Measurements from ENCODE around the gene FGFR3. TPM values are rescaled to one million over a fixed set of nuclear protein-coding genes. Genes with fewer than 3 reads are reported as not detected.

The FGFR3 gene
- total RNA-seq, 4 donors from 2014 or later = 438 to 805 (median 489) TPM

DNA sequence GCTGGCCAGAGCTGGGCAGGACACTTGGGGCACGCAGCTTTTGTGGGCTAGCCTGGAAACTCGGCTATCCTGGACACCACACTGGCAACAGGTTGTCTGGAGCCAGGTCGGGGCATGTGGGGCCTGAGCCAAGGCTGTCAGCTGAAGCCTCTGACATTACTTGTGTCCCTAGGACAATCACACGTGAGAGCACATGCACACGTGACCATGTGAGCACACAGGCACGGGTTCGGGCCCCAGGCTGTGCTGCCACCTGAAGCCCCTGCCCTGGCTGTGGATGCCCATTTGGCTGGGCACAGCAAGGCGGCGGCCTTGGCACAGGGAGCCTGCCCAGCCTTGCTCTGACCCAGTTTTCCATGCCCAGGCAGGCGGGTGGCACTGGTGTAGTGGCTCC lies 8.7 kb upstream of the FGFR3 start:
- no peak overlapping the region for H3K4me3 ChIP-seq (ENCODE audit: low read depth, poor library complexity, severe bottlenecking)
- DNase-seq (ENCODE audit: low spot score in 2 of 2) = no peak
- intact Hi-C loops (cut with DNase I; ENCODE audit: low total_unique reads) = no loop called here
- WGBS, 2 donors = 38 to 53% methylated on average over 4 to 9 of the region's 10 CpGs
- TF ChIP-seq POLR2A (IDR thresholded peaks at IDR 0.05) = no peak
- TF ChIP-seq CTCF (IDR thresholded peaks at IDR 0.05) = no peak

DNA sequence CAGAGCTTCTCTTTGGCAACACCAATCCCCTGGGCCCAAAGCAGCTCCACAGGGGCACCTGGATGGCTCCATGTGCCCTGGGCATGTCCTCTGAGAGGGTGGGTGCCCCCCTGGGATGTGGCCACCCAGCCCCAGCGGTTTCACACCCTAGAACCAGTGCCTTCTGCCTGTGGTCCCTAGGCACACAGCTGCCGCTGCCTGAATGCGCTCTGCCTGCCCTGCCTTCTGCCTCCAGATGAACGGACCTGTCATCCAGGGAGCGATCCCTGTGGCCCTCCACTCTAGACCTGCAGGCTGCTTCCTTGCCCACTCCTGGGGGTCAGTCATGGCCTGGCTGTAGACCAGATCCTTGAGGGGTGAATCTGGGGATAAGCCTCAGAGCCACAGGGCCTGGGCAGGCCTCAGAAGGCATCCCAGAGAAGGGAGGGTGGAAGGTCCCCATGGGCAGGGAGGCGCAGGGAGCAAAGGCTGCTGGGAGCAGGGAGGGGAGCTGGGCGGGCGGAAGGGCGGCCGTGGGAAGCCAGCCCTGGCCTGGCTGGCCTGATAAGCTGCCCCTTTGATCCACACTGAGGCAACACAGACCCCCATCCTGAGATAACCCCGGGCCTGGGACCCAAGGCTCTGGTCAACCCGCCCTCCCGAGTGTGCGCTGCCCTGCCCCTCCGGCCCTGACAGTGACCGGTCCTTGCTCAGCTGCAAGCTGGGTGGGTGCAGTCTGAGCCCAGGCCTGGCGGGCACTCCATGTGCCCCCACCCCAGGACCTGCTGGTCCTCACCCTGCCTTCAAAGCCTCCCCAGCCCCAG lies 8.1 kb upstream of the FGFR3 start:
- H3K4me3 ChIP-seq (ENCODE audit: low read depth, poor library complexity, severe bottlenecking) = no peak overlapping the region
- intact Hi-C loops (cut with DNase I; ENCODE audit: low total_unique reads) = no loop called here
- TF ChIP-seq CTCF (IDR thresholded peaks at IDR 0.05) (no peak), POLR2A (IDR thresholded peaks at IDR 0.05) (no peak)
- no peak for DNase-seq (ENCODE audit: low spot score in 2 of 2)
- WGBS, 2 donors = 59 to 65% methylated on average over 17 of the region's 17 CpGs

GRCh38 chr4:1785592-1785991 lies 7.5 kb upstream of the FGFR3 start:
- DNase-seq (ENCODE audit: low spot score in 2 of 2) = no peak
- 62 to 84% methylated on average over 9 of the region's 11 CpGs for WGBS, 2 donors
- no peak overlapping the region for H3K4me3 ChIP-seq (ENCODE audit: low read depth, poor library complexity, severe bottlenecking)
- no peak for TF ChIP-seq CTCF (IDR thresholded peaks at IDR 0.05)
- no peak for TF ChIP-seq POLR2A (IDR thresholded peaks at IDR 0.05)
- intact Hi-C loops (cut with DNase I; ENCODE audit: low total_unique reads) = no loop called here

DNA sequence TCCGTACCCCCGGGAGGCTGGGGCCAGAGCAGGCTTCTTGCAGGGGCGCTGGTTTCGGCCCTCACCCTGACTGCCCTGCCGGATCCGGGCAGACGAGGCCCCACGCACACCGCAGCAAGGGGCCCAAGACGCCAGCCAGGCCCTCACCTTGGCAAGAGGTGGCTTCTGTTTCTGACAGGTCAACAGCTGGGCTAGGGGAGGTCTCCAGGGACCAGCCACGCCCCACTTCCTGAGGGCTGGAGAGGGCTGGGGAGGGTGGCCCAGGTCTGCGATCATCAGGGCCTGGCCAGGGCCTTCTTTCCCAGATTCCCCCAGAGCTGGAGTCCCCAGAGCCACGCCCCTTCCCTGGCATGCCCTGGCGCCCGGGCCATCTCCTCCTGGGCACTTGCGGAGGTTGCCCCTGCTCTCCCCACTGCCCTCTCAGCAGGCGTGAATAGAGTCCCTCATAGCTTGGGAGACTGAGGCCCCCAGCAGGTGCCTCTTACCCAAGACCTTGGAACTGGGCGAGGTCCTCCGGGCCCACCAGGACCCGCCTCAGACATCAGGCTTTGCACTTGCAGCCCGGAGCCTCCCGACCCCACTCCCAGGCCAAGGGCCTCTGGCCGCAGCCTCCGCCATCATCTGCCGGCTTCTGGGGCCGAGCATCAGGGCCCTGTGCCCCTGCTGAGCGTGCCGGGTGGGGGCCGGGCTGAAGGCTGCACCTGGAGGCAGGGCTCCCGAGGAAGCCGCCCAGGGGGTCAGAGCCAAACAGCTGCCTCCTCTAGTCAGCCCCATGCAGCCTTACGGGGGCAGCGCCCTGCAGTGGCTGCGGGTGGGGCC lies 6.3 kb upstream of the FGFR3 start:
- H3K4me3 ChIP-seq (ENCODE audit: low read depth, poor library complexity, severe bottlenecking) = no peak overlapping the region
- TF ChIP-seq CTCF (IDR thresholded peaks at IDR 0.05) (no peak), POLR2A (IDR thresholded peaks at IDR 0.05) (no peak)
- intact Hi-C loops (cut with DNase I; ENCODE audit: low total_unique reads) = no loop called here
- WGBS, 2 donors = 47 to 62% methylated on average over 5 to 26 of the region's 34 CpGs
- DNase-seq (ENCODE audit: low spot score in 2 of 2) = no peak

DNA sequence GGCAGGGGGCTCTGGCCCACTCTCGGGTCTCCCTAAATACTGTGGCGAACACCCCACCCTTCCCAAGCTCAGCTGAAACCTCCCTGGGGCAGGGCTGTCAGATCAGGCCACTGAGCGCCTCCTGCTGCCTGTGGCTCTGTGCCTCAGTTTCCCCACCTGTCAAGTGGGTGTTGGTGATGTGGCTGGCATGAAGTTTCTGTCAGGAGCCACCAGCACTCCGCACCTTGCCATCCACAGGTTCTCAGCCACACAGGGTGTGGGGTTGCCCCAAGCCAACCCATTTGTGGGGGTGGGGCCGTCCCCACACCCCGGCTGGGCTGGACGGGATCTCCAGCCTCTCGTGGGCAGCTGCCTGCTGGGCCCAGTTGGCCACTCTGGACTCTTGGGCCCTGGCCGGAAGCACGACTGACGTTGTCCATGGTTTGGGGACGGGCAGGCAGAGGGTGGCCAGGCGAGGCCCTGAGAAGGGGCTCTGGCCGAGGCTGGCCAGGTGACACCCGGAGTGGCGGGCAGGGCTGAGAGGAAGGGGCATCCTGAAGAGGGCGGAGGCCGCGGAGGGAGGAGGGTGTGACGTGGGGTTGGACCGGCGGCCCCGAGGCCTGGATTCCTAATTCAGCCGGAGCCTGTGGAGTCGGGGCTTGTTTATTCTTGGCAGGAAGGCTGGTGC lies 5.5 kb upstream of the FGFR3 start:
- 38 to 43% methylated on average over 21 to 23 of the region's 25 CpGs for WGBS, 2 donors
- TF ChIP-seq CTCF (IDR thresholded peaks at IDR 0.05) (no peak), POLR2A (IDR thresholded peaks at IDR 0.05) (no peak)
- no peak for DNase-seq (ENCODE audit: low spot score in 2 of 2)
- intact Hi-C loops (cut with DNase I; ENCODE audit: low total_unique reads) = no loop called here
- H3K4me3 ChIP-seq (ENCODE audit: low read depth, poor library complexity, severe bottlenecking) = no peak overlapping the region
